Fibroblast of villous mesenchyme (primary cell): ENCODE measurements around the gene USP28. TPM values are rescaled to one million over a fixed set of nuclear protein-coding genes. Genes with fewer than 3 reads are reported as not detected.

ENCODE experiments used
- DNase-seq: peaks from one replicate; pipeline ENCODE4 v3.0.0-alpha.2; 2010; ENCODE audit warnings: low read depth
- H3K4me3 ChIP-seq: 2 replicates; pipeline ENCODE4 v1.5.1; 2011; ENCODE audit warnings: low read depth, mild to moderate bottlenecking, low read length
- CTCF ChIP-seq: IDR thresholded peaks from 2 replicates; pipeline ENCODE4 v1.5.1; 2012; ENCODE audit warnings: low read depth, mild to moderate bottlenecking, low read length; ENCODE audit not compliant: insufficient read depth
- total RNA-seq: library from RNA; depleted of rRNA; stranded (reverse); fragments of >200 nt; gene quantifications from 2 replicates; pipeline ENCODE4 v1.2.3, GENCODE V29; 2012

The USP28 gene
- total RNA-seq, 1 donor = 37.1 TPM

DNA sequence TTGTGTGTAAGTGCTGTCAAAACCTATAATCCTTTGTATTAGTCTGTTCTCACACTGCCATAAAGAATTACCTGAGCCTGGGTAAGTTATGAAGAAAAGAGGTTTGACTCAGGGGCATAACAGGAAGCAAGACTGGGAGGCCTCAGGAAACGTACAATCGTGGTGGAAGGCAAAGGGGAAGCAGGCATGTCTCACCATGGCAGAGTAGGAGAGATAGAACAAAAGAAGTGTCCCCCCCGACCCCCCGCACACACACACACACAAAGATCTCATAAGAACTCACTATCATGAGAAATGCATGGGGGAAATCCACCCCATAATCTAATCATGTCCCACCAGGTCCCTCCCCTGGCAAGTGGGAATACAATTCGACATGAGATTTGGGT lies 2.3 kb upstream of the USP28 start:
- no peak for DNase-seq
- TF ChIP-seq CTCF = no peak
- no peak overlapping the region for H3K4me3 ChIP-seq

DNA sequence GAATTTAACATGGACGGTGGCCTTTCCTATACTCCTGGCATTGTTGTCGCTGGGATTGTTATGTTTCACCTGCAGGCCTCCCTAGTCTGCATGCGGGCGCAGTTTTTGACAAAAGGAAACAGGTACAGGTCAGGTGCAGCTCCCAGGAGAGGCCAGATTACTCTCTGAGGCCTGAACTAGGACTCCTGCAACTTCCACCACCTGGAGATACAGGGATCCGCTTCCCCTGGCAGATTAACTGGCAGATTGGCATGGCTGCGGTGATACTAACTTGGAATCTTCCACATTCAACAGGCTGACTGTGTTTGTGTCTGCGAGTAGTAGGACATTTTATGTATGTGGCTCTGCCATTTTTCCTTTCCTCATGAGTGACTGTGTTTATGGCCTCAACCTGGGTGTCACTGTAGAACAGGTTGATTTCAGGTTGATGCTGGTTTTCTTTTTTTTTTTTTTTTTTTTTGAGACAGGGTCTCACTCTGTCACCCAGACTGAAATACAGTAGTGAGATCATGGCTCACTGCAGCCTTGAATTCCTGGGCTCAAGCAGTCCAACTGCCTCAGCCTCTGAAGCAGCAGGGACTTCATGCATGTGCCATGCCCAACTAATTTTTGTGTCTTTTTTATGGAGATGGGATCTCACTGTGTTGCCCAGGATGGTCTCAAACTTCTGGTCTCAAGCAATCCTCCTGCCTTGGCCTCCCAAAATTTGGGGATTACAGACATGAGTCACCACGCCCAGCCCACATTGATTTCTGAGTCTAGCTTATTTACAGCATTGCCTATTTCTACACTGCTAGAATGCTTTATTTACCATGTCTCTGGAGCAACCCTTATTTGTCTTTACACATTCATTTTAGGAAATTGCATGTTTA lies 1.7 kb upstream of the USP28 start:
- no peak overlapping the region for H3K4me3 ChIP-seq
- no peak for DNase-seq
- no peak for TF ChIP-seq CTCF

DNA sequence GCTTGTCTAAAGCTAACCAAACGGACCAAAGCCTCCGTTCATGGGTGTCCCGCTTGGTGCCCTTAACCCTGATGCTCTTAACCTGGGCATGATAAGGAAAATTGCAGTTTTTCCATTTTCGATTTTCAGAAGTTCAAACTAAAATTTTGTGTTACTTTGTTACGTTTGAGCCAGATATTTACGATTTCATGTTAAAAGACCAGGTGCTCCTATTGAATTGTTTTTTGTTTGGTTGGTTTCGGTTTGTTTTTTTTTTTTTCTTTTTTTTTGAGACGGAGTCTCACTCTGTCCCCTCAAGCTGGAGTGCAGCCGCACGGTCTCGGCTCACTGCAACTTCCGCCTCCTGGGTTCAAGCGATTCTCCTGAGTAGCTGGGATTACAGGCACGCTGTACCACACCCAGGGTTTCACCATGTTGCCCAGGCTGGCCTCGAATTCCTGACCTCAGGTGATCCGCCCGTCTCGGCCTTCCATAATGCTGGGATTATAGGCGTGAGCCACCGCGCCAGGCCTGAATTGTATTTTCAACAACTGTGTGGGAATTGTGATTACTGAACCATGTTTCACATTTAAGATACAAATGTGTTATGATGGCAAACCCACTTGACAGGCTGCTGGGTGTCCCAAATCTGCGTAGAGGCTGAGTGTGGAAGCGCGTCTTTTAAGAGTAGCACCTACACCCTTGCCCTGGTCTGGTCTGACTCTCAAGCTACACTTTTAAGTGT lies 864 bp upstream of the USP28 start:
- DNase-seq = no peak
- no peak for TF ChIP-seq CTCF
- peak overlapping the region; percentile 68 for H3K4me3 ChIP-seq

DNA sequence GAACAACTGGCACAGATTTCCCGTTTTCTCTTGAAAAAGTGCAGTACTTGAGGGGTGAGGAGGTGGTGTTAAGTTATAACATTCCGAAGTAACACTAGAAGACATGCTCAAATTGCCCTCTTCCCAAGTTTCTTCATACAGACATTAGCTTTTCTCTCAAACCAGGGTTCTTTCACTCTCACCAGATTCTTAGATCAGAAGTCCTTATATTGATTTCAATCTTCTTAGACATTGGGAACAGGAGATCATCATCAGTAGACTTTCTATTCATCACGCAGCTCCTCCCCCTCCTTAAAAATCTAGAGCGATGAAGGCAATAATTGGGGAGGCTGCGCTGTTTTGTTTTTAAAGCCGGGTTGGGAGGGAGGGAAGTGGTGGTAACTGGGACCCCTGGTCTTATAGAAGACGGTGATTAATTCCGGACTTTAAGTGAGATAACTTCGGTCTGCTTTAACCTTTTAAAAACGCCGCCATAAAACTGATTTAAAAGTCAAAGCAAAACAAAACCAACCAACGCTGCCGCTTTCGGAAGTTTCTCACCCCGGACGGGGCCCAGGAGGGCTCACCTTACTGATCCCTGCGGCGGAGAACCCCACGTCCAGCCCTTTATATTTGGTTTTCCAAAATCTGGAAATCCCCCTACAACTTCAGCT lies 665 bp downstream of the USP28 start:
- TF ChIP-seq CTCF = no peak
- DNase-seq = peak; percentile 37
- H3K4me3 ChIP-seq = peak overlapping the region; percentile 76

GRCh38 chr11:113874096-113874495 lies 1.3 kb downstream of the USP28 start:
- TF ChIP-seq CTCF = no peak
- DNase-seq = no peak
- H3K4me3 ChIP-seq = peak overlapping the region; percentile 76

GRCh38 chr11:113873236-113873626 lies 2.1 kb downstream of the USP28 start:
- DNase-seq = peak; percentile 9
- peak overlapping the region; percentile 76 for H3K4me3 ChIP-seq
- TF ChIP-seq CTCF = no peak
